Fibroblast of upper back skin (primary cell): ENCODE results near the gene IGSF9.

Experiments used
- DNase-seq: peaks from one replicate; pipeline ENCODE4 v3.0.0-alpha.2; 2013

The IGSF9 gene

GRCh38 chr1:159895836-159896545, 49.4 kb downstream of the IGSF9 start:
- peak; percentile 32 for DNase-seq

- DNase-seq = no peak
Observed at GRCh38 chr1:159895286-159895685, 50.1 kb downstream of the IGSF9 start.

- no peak for DNase-seq
Observed at GRCh38 chr1:159892944-159893343, 52.5 kb downstream of the IGSF9 start.

GRCh38 chr1:159891275-159892157, 53.9 kb downstream of the IGSF9 start:
- peak; percentile 88 for DNase-seq

GRCh38 chr1:159890390-159890789, 55.0 kb downstream of the IGSF9 start:
- DNase-seq = no peak

- DNase-seq = peak; percentile 95
Observed at GRCh38 chr1:159889821-159890252, 55.6 kb downstream of the IGSF9 start.

- DNase-seq = no peak
Observed at GRCh38 chr1:159889202-159889601, 56.2 kb downstream of the IGSF9 start.

- DNase-seq = no peak
Observed at GRCh38 chr1:159884296-159884695, 61.1 kb downstream of the IGSF9 start.

- DNase-seq = no peak
Observed at GRCh38 chr1:159883134-159883533, 62.3 kb downstream of the IGSF9 start.

- peak; percentile 41 for DNase-seq
Observed at GRCh38 chr1:159882527-159882862, 62.9 kb downstream of the IGSF9 start.

GRCh38 chr1:159881622-159882526, 63.5 kb downstream of the IGSF9 start:
- peak; percentile 99 for DNase-seq

GRCh38 chr1:159880430-159880829, 65.0 kb downstream of the IGSF9 start:
- DNase-seq = no peak

GRCh38 chr1:159879977-159880376, 65.4 kb downstream of the IGSF9 start:
- peak; percentile 76 for DNase-seq

- DNase-seq = no peak
Observed at GRCh38 chr1:159879136-159879535, 66.3 kb downstream of the IGSF9 start.

GRCh38 chr1:159877695-159878444, 67.5 kb downstream of the IGSF9 start:
- DNase-seq = no peak
